Calu3 (cell line): Measurements from ENCODE around the gene SMIM10L2A. TPM values are rescaled to one million over a fixed set of nuclear protein-coding genes. Genes with fewer than 3 reads are reported as not detected.

Experiments used
- BruUV-seq: library from RNA; stranded (reverse); fragments of 400-500 nt; replicated peaks from 2 replicates; lab custom pipeline; 2021; lab: Mats Ljungman, UMichigan
- CTCF ChIA-PET: fragments of 300-600 bp; sonication (Branson Sonifier 250); formaldehyde crosslinking; loops from one replicate; lab custom pipeline; 2022; ENCODE audit warnings: antibody characterized with exemption; lab: Charles Lee
- DNase-seq: peaks from one replicate; pipeline ENCODE4 v3.0.0; 2022
- H3K27ac Mint-ChIP-seq: one replicate; pipeline ENCODE4 v1.8.0; 2022; ENCODE audit warnings: mixed read lengths; ENCODE audit not compliant: unreplicated experiment
- H3K27me3 Mint-ChIP-seq: one replicate; pipeline ENCODE4 v1.8.0; 2022; ENCODE audit warnings: mixed read lengths; ENCODE audit not compliant: unreplicated experiment
- H3K36me3 Mint-ChIP-seq: one replicate; pipeline ENCODE4 v1.8.0; 2022; ENCODE audit warnings: mild to moderate bottlenecking, moderate library complexity, mixed read lengths; ENCODE audit not compliant: insufficient read depth, unreplicated experiment
- H3K4me1 Mint-ChIP-seq: one replicate; pipeline ENCODE4 v1.8.0; 2022; ENCODE audit warnings: mild to moderate bottlenecking, low read depth, mixed read lengths; ENCODE audit not compliant: unreplicated experiment
- H3K4me3 Mint-ChIP-seq: one replicate; pipeline ENCODE4 v1.8.0; 2022; ENCODE audit warnings: mild to moderate bottlenecking, low read depth, moderate library complexity, mixed read lengths; ENCODE audit not compliant: unreplicated experiment
- H3K9me3 Mint-ChIP-seq: one replicate; pipeline ENCODE4 v1.8.0; 2022; ENCODE audit warnings: low read depth, mixed read lengths; ENCODE audit not compliant: unreplicated experiment
- intact Hi-C: fragments of 100-400 bp; cut with micrococcal nuclease; formaldehyde crosslinking; loops from one replicate; pipeline ENCODE4 v1.10.0; 2022; ENCODE audit not compliant: unreplicated experiment
- total RNA-seq: library from RNA; stranded (reverse); gene quantifications from 2 replicates; pipeline ENCODE4 v1.2.3, GENCODE V29; 2022
- TF ChIP-seq, protein P1 (sequence below): fragments of 200-600 bp; IDR thresholded peaks from one replicate; pipeline ENCODE4 v1.8.0; 2022; ENCODE audit warnings: antibody characterized with exemption; ENCODE audit not compliant: unreplicated experiment

SMIM10L2A gene
- total RNA-seq, 1 experiment from 2014 or later = 1.2 TPM

DNA sequence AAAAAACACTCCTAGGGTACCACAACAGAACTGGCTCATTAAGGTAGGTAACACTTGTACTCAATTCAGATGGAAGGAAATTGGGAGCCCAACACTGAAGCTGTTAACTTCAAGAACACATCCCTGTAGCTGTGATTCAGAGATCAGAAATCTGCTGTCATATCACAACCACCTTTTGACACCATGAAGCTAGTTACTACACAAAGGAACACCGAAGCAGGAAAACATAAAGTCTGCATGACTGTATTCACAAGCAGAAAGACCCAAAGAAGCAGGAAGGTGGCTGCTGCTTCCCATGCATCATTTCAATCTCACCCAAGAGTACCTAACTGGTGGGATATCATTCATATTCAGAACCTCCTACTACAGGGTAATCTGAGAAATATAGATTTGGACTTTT, 7.7 kb downstream of the SMIM10L2A start:
- H3K9me3 Mint-ChIP-seq = no peaks in the 10 kb centered on the region
- H3K4me1 Mint-ChIP-seq = no peaks in the 10 kb centered on the region
- peaks cover 3% of the 10 kb centered on the region for H3K36me3 Mint-ChIP-seq
- H3K27ac Mint-ChIP-seq = no peak overlapping the region
- H3K27me3 Mint-ChIP-seq = peaks cover 73% of the 10 kb centered on the region
- CTCF ChIA-PET = no interaction called here
- BruUV-seq = no TSS peak
- H3K4me3 Mint-ChIP-seq = no peak overlapping the region
- intact Hi-C loops = no loop called here
- DNase-seq = no peak
- TF ChIP-seq, protein P1, sequence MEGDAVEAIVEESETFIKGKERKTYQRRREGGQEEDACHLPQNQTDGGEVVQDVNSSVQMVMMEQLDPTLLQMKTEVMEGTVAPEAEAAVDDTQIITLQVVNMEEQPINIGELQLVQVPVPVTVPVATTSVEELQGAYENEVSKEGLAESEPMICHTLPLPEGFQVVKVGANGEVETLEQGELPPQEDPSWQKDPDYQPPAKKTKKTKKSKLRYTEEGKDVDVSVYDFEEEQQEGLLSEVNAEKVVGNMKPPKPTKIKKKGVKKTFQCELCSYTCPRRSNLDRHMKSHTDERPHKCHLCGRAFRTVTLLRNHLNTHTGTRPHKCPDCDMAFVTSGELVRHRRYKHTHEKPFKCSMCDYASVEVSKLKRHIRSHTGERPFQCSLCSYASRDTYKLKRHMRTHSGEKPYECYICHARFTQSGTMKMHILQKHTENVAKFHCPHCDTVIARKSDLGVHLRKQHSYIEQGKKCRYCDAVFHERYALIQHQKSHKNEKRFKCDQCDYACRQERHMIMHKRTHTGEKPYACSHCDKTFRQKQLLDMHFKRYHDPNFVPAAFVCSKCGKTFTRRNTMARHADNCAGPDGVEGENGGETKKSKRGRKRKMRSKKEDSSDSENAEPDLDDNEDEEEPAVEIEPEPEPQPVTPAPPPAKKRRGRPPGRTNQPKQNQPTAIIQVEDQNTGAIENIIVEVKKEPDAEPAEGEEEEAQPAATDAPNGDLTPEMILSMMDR = no peak

- CTCF ChIA-PET = no interaction called here
- Mint-ChIP-seq H3K36me3 (peaks cover 5% of the 10 kb centered on the region), H3K27me3 (peaks cover 73% of the 10 kb centered on the region), H3K4me3 (no peak overlapping the region), H3K4me1 (no peaks in the 10 kb centered on the region), H3K27ac (no peak overlapping the region), H3K9me3 (no peaks in the 10 kb centered on the region)
- BruUV-seq = no TSS peak
- intact Hi-C loops = no loop called here
- TF ChIP-seq, protein P1 = no peak
- no peak for DNase-seq
These were observed 10.1 kb downstream of the SMIM10L2A start for GRCh38 chrX:135431886-135432285.

DNA sequence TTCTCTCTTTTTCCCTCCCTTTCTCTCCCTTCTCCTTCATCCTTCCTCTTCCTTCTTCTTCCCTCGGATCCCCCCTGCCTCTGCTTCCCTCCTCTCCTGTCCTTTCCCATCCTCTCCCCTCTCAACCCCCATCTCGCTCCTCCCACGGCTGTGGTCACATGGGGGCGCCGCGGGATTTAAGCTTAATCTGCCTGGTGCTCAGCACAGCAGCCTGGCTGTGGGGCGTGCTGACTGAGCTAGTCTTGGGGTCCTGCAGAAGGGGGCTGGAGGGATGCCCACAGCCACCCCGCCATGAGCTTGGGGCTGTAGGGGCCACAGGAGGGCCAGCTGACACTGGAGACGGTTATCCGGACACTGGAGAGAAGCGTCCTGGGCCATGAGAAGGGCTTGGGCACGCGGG, 10.7 kb downstream of the SMIM10L2A start:
- CTCF ChIA-PET = no interaction called here
- TF ChIP-seq, protein P1 = no peak
- H3K27me3 Mint-ChIP-seq = peaks cover 73% of the 10 kb centered on the region
- no peaks in the 10 kb centered on the region for H3K9me3 Mint-ChIP-seq
- H3K4me1 Mint-ChIP-seq = no peaks in the 10 kb centered on the region
- BruUV-seq = no TSS peak
- intact Hi-C loops = no loop called here
- DNase-seq = no peak
- no peak overlapping the region for H3K4me3 Mint-ChIP-seq
- H3K36me3 Mint-ChIP-seq = peaks cover 5% of the 10 kb centered on the region
- no peak overlapping the region for H3K27ac Mint-ChIP-seq

- no TSS peak for BruUV-seq
- H3K9me3 Mint-ChIP-seq = no peaks in the 10 kb centered on the region
- no peak overlapping the region for H3K4me3 Mint-ChIP-seq
These were observed 11.3 kb downstream of the SMIM10L2A start for GRCh38 chrX:135432881-135433521.

More at GRCh38 chrX:135432881-135433521, 11.3 kb downstream of the SMIM10L2A start:
- peaks cover 73% of the 10 kb centered on the region for H3K27me3 Mint-ChIP-seq
- TF ChIP-seq, protein P1 = no peak
- intact Hi-C loops = no loop called here
- CTCF ChIA-PET = no interaction called here
- H3K4me1 Mint-ChIP-seq = no peaks in the 10 kb centered on the region
- DNase-seq = no peak
- peaks cover 5% of the 10 kb centered on the region for H3K36me3 Mint-ChIP-seq
- no peak overlapping the region for H3K27ac Mint-ChIP-seq
